Body of pancreas (tissue), 4 donors: ENCODE data around the gene RTN4RL2. TPM values are rescaled to one million over a fixed set of nuclear protein-coding genes. Genes with fewer than 3 reads are reported as not detected.

Experiments
- ATAC-seq: fragments of 150-250 bp; one replicate; pipeline ENCODE4 v1.9.1; 2016
- DNase-seq, 4 donors: peaks; one replicate each; pipeline ENCODE4 v3.0.0-alpha.2; 2019
- H3K27ac ChIP-seq, 4 donors: fragments of 200-600 bp; sonication (generic); 1 replicate in 3 of 4; 2 replicates in 1 of 4; pipeline versions ENCODE4 v1.5.1 to v1.6.1; 2016 to 2019; ENCODE audit warnings: mild to moderate bottlenecking in 1 of 4, mixed read lengths in 1 of 4, moderate library complexity in 1 of 4
- H3K27me3 ChIP-seq, 2 donors: fragments of 200-600 bp; sonication (generic); one replicate each; pipeline ENCODE4 v1.6.0; 2016; ENCODE audit warnings: mild to moderate bottlenecking in 1 of 2
- H3K36me3 ChIP-seq, 2 donors: fragments of 200-600 bp; sonication (generic); replicated peaks in 1 of 2; 2 replicates each; pipeline ENCODE4 v1.5.1; 2016; ENCODE audit warnings: low read depth in 2 of 2; ENCODE audit not compliant: insufficient read depth in 1 of 2
- H3K4me1 ChIP-seq: fragments of 200-600 bp; sonication (generic); one replicate; pipeline ENCODE4 v1.6.0; 2016
- H3K4me3 ChIP-seq, 2 donors: fragments of 200-600 bp; sonication (generic); 1 replicate in 1 of 2; 2 replicates in 1 of 2; pipeline ENCODE4 v1.5.1; 2016 to 2019
- H3K9me3 ChIP-seq, 3 donors: fragments of 200-600 bp; sonication (generic); 1 replicate in 2 of 3; 2 replicates in 1 of 3; pipeline ENCODE4 v1.5.1; 2016
- CTCF ChIP-seq, 7 experiments: fragments of 450-650 bp in 4 of 7; fragments of 200-600 bp in 3 of 7; sonication (generic) in 3 of 7; IDR thresholded peaks; one replicate each; pipeline ENCODE4 v1.5.1; 2016 to 2019; ENCODE audit warnings: antibody characterized with exemption in 7 of 7
- POLR2A ChIP-seq, 3 donors: fragments of 450-650 bp; IDR thresholded peaks; one replicate each; pipeline ENCODE4 v1.6.1; 2016; ENCODE audit warnings: antibody characterized with exemption in 3 of 3, mild to moderate bottlenecking in 2 of 3
- WGBS, 2 donors: methylation state at CpG; one replicate each; pipeline ENCODE4 v1.1.5; 2017; 5-methylcytosine and 5-hydroxymethylcytosine counted together
- intact Hi-C: fragments of 100-400 bp; cut with DNase I; formaldehyde crosslinking; loops from one replicate; pipeline ENCODE4 v1.15.1; 2023
- total RNA-seq, 2 donors: library from RNA; depleted of rRNA; stranded (reverse); fragments of >200 nt; gene quantifications; one replicate each; pipeline ENCODE4 v1.1.0, GENCODE V29; 2016

Gene RTN4RL2
- total RNA-seq, 2 donors from 2014 or later: 0.99 to 3.4 TPM

GRCh38 chr11:57493507-57494503, 33.5 kb downstream of the RTN4RL2 start:
- H3K27ac ChIP-seq: peak overlapping the region; percentile 38 to 90 (median 66)
- H3K36me3 ChIP-seq: peaks cover 0 to 10% of the 10 kb centered on the region in 2 donors
- peaks cover 0 to 2% (median 0%) of the 10 kb centered on the region in 3 donors for H3K9me3 ChIP-seq
- H3K4me3 ChIP-seq: no peak overlapping the region
- DNase-seq (peak; percentile 85 to 90 (median 86)), ATAC-seq (peak; percentile 70)
- 14 to 37% methylated on average over 7 to 15 of the region's 15 CpGs for WGBS, 2 donors
- intact Hi-C loops: no loop called here
- H3K27me3 ChIP-seq: no peaks in the 10 kb centered on the region
- TF ChIP-seq CTCF (IDR thresholded peaks at IDR 0.05) (peak; percentile 89 to 96 (median 91)), POLR2A (IDR thresholded peaks at IDR 0.05) (no peak)
- H3K4me1 ChIP-seq: peaks cover 59% of the 10 kb centered on the region

GRCh38 chr11:57496109-57496820, 35.9 kb downstream of the RTN4RL2 start:
- H3K27ac ChIP-seq: peak overlapping the region; percentile 90 to 94 (median 93)
- DNase-seq: peak; percentile 65 to 84 (median 81)
- WGBS, 2 donors: 24 to 35% methylated on average over 5 to 9 of the region's 9 CpGs

GRCh38 chr11:57497303-57498247, 37.2 kb downstream of the RTN4RL2 start:
- ATAC-seq (peak; percentile 5), DNase-seq (peak; percentile 45 to 67 (median 62))
- Histone ChIP-seq H3K27ac (peak overlapping the region; percentile 90 to 94 (median 93)), H3K36me3 (no peaks in the 10 kb centered on the region), H3K9me3 (peaks cover 0 to 2% (median 0%) of the 10 kb centered on the region in 3 donors), H3K4me1 (peaks cover 95% of the 10 kb centered on the region), H3K27me3 (no peaks in the 10 kb centered on the region), H3K4me3 (no peak overlapping the region)
- 29 to 37% methylated on average over 15 of the region's 15 CpGs for WGBS, 2 donors
- TF ChIP-seq CTCF (IDR thresholded peaks at IDR 0.05): no peak
- TF ChIP-seq POLR2A (IDR thresholded peaks at IDR 0.05): peak in 2 of 3 donors; percentile 22 to 40
- intact Hi-C loops: no loop called here

More at GRCh38 chr11:57496109-57496820, 35.9 kb downstream of the RTN4RL2 start:
- Histone ChIP-seq H3K27me3 (no peaks in the 10 kb centered on the region), H3K4me3 (no peak overlapping the region), H3K9me3 (peaks cover 0 to 2% (median 0%) of the 10 kb centered on the region in 3 donors), H3K36me3 (no peaks in the 10 kb centered on the region), H3K4me1 (peaks cover 83% of the 10 kb centered on the region)
- no peak for ATAC-seq
- no peak for TF ChIP-seq POLR2A (IDR thresholded peaks at IDR 0.05)
- no peak for TF ChIP-seq CTCF (IDR thresholded peaks at IDR 0.05)
- intact Hi-C loops: no loop called here

GRCh38 chr11:57498540-57498939, 38.2 kb downstream of the RTN4RL2 start:
- DNase-seq (peak; percentile 46 to 61 (median 54)), ATAC-seq (peak; percentile 4)
- intact Hi-C loops: no loop called here
- 8 to 29% methylated on average over 5 to 6 of the region's 6 CpGs for WGBS, 2 donors
- Histone ChIP-seq H3K36me3 (no peaks in the 10 kb centered on the region), H3K9me3 (peaks cover 0 to 2% (median 0%) of the 10 kb centered on the region in 3 donors), H3K4me1 (peaks cover 99% of the 10 kb centered on the region), H3K4me3 (no peak overlapping the region), H3K27me3 (no peaks in the 10 kb centered on the region), H3K27ac (peak overlapping the region; percentile 90 to 94 (median 93))
- TF ChIP-seq CTCF (IDR thresholded peaks at IDR 0.05) (no peak), POLR2A (IDR thresholded peaks at IDR 0.05) (peak in 1 of 3 donors; percentile 30)
